Activated CD4-positive, alpha-beta T cell treated with anti-CD3 and anti-CD28 coated beads, Interleukin-2, amount 50 U/mL, for 24 hours (primary cell): ENCODE data around the gene TUBB4B.

Experiments
- DNase-seq, 2 donors: peaks; one replicate each; pipeline ENCODE4 v3.0.0-alpha.2; 2020; ENCODE audit warnings: low read depth in 1 of 2, low spot score in 1 of 2

TUBB4B gene

GRCh38 chr9:137270929-137271695, 30.0 kb downstream of the TUBB4B start:
- no peak for DNase-seq

GRCh38 chr9:137271696-137272076, 30.6 kb downstream of the TUBB4B start:
- DNase-seq, result no peak

GRCh38 chr9:137272241-137273094, 31.4 kb downstream of the TUBB4B start:
- no peak for DNase-seq

GRCh38 chr9:137273095-137273490, 32.0 kb downstream of the TUBB4B start:
- no peak for DNase-seq

GRCh38 chr9:137273611-137274320, 32.7 kb downstream of the TUBB4B start:
- no peak for DNase-seq

- DNase-seq, result no peak
Measured at GRCh38 chr9:137275203-137275587, 34.1 kb downstream of the TUBB4B start.

- DNase-seq, result no peak
Measured at GRCh38 chr9:137275588-137276472, 34.7 kb downstream of the TUBB4B start.

GRCh38 chr9:137276473-137277328, 35.6 kb downstream of the TUBB4B start:
- DNase-seq, result no peak

GRCh38 chr9:137277329-137278041, 36.4 kb downstream of the TUBB4B start, which contains the start of gene TOR4A:
Gene TOR4A (plus strand): TSS chr9:137277726. CDS start chr9:137278690, 964 bp downstream.
- no peak for DNase-seq

GRCh38 chr9:137278061-137278701, 37.1 kb downstream of the TUBB4B start:
- DNase-seq, result no peak

- no peak for DNase-seq
Measured at GRCh38 chr9:137278721-137279711, 37.9 kb downstream of the TUBB4B start.

- DNase-seq, result no peak
Measured at GRCh38 chr9:137279741-137280473, 38.8 kb downstream of the TUBB4B start.

GRCh38 chr9:137280474-137281344, 39.6 kb downstream of the TUBB4B start:
- DNase-seq, result no peak

- DNase-seq, result no peak
Measured at GRCh38 chr9:137281345-137282116, 40.4 kb downstream of the TUBB4B start.

- no peak for DNase-seq
Measured at GRCh38 chr9:137286975-137287383, 45.9 kb downstream of the TUBB4B start.
